GM19397 (cell line): Measurements from ENCODE around the gene NCMAP.
A peak's percentile ranks its signal among the peaks of the same experiment; 100 is the strongest.
"Not testable (repeated sequence)": the region's sequence is repeated elsewhere in the genome, so short reads cannot be mapped to it uniquely, and the experiment has no call there.

ENCODE experiments used
- ATAC-seq: cut with Tn5 transposase; IDR thresholded peaks from one replicate; pipeline ENCODE4 v1.9.1; 2021; ENCODE audit warnings: mild to moderate bottlenecking, moderate library complexity; ENCODE audit not compliant: unreplicated experiment

The NCMAP gene, protein sequence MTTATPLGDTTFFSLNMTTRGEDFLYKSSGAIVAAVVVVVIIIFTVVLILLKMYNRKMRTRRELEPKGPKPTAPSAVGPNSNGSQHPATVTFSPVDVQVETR

GRCh38 chr1:24555591-24556413, at the start of gene NCMAP:
Gene NCMAP, plus strand, starts transcription at chr1:24556087. Its CDS starts 39,344 bp downstream, at chr1:24595431.
- no peak for ATAC-seq

- no peak for ATAC-seq
Observed at GRCh38 chr1:24506691-24507381, 49.1 kb upstream of the NCMAP start.

- ATAC-seq, result no peak
Observed at GRCh38 chr1:24507405-24507804, 48.5 kb upstream of the NCMAP start.

DNA sequence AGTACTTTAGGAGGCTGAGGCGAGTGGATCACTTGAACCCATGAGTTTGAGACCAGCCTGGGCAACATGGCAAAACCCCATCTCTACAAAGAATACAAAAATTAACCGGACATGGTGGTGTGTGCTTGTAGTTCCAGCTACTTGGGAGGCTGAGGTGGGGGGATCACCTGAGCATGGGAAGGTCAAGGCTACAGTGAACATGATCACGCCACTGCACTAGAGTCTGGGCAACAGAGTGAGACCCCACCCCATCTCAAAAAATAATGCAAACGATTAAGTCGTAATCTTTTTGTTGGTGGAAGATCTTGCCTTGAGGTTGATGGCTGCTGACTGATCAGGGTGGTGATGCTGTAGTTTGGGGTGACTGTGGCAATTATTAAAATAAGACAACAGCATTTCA, 47.0 kb upstream of the NCMAP start:
- ATAC-seq, result no peak

- no peak for ATAC-seq
Observed at GRCh38 chr1:24513706-24514105, 42.2 kb upstream of the NCMAP start.

DNA sequence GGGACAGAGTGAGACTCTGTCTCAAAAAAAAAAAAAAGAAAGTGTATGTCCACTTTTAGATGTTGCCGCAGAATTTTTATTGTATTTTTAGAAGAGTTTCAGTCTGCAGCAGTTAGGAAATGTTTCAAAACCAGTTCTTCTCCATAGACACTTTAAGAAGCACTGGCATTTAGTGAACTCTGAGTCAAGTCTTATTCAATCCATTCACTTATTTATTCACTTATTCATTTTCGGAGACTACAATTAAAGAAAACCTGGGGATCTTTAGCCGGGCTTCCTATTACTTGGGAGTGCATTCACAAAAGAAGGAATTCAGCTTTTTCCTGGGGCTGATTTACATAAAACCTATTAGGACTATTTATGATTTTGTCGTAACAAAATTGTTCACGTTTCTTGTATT, 40.9 kb upstream of the NCMAP start:
- ATAC-seq, result no peak

- ATAC-seq, result not testable (repeated sequence)
Observed at GRCh38 chr1:24515671-24516209, 40.1 kb upstream of the NCMAP start.

DNA sequence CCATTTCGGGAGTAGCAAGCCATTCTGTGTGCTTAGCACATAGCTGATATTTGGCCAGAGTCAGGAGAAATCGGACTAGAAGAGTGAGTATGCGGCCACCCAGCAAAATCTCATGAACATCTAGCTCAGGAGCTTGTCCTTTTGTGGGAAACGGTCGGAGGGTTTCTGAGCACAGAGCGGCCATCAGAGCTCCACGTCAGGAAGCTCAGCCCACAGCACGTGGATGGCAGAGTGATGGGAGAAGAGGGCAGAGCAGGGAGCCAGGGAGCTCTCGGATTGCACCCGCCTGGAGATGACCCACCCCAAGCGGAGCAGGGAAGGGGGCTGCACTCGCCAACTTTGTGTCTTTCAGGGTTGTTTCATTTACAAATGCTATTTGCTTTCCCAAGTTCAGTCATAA, 39.4 kb upstream of the NCMAP start:
- no peak for ATAC-seq

DNA sequence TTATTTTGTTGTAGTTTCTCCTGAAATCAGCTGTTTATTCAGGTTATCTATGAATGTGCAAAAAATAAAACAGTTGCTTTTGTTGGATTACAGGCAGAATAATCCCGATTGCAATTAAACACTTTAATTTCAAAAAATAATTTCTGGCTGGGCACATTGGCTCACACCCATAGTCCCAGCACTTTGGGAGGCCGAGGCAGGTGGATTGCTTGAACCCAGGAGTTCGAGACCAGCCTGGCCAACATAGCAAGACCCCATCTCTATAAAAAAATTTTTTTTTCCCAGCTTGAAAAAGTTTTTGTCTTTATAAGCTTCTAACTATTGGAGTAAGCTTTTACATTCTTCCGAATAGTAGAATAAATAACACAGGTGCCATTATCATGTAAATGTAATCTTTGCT, 38.0 kb upstream of the NCMAP start:
- ATAC-seq, result no peak

- ATAC-seq, result not testable (repeated sequence)
Observed at GRCh38 chr1:24520282-24520681, 35.6 kb upstream of the NCMAP start.

DNA sequence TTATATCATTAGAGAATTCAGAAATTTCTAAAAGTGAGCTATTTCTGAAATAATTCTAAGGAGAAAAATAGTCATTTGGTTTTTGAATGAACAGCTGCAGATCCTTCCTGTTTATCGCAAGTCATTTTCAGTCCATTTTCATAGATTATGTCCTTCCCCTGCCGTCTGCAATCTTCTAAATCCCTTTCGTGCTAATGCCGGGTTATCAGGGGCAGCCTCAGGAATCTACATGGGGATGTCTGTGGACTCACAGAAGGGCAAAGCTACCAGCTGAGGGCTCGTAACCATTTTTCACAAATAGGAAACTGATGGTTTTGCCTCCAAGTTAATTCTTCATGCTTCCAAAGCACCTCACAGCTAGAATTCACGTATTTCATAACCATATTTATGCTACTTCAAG, 30.3 kb upstream of the NCMAP start:
- ATAC-seq, result no peak

- no peak for ATAC-seq
Observed at GRCh38 chr1:24526045-24526444, 29.8 kb upstream of the NCMAP start.

DNA sequence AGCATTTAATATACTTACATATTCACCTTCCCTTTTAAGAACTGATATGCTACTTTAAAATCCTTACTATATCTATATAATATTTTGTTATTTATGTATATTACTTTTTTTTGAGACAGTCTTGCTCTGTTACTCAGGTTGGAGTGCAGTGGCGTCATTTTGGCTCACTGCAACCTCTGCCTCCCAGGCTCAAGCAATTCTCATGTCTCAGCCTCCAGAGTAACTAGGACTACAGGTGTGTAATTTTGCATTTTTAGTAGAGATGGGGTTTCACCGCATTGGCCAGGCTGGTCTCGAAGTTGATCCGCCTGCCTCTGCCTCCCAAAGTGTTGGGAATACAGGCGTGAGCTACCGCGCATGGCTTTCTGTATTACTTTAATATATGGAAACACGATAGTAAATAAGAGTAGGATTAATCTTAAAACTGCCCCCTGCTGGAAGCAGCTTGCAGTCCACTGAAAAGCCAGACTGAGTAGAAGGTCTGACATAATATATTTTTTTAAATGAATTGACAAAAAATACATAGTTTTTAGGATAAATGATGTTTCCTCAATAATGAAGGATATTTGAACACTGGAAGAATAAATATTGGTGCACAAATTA, 28.8 kb upstream of the NCMAP start:
- no peak for ATAC-seq

- no peak for ATAC-seq
Observed at GRCh38 chr1:24528744-24529143, 27.1 kb upstream of the NCMAP start.

GRCh38 chr1:24529292-24529691, 26.6 kb upstream of the NCMAP start:
- not testable (repeated sequence) for ATAC-seq

GRCh38 chr1:24535021-24535424, 20.9 kb upstream of the NCMAP start:
- no peak for ATAC-seq

- no peak for ATAC-seq
Observed at GRCh38 chr1:24535778-24536177, 20.1 kb upstream of the NCMAP start.

DNA sequence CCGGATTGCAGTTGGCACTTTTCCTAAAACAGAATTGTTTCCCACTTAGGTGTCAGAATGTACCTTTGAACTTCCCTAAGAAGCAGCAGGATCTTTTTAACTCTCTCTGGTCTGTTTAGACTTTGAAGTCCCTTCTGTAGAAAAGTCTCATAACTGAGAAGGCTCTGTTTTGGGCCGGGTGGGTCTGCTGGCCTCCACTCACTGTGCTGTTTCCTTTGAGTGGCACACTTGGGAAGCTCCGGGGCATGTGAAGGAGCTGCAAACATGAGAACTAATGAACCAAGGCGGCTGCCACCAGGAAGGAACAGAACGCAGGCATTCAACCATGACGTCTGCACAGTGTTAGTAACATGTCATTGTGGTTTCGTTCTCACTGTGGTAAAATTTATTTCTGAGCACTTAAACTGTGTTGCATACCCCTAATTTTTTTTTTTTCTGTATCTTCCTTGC, 19.5 kb upstream of the NCMAP start:
- peak; percentile 53 for ATAC-seq

DNA sequence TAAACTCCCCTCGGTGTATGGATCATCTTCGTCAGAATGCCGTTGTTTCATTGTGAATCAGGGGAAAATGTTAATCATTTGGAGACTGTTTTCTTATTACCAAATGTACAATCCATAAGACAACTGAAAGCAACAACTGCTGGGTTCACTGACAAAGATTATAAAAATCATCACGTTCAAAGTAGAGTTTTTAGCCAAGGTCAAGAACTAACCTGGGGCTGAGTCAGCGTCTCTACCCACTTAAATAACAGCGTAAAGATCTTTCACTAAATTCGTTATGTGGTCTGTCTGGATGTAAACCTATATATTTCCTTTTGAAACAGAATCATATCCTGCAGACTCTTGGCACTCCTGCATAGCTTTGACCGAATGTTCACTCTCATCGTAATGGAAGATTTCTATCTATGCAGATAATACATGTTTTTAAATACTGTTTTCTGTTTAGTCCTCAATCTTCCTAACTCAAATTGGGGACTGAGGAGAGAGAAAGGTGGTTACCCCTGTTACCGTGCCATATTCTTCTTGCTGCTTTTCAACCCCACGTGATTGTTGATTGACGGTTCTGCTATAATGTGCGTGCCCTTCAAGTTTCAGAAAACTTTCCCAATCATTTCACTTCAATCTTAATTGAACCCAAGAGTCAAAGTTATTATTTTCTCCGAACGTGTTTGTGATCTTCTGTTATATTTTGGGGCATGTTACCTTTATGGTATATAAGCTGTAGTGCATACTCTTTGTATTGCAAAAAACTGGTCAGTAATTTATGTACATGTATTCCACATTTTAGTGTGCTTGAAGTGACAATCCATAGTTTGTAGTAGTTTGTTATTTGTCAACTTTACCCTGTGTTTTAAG, 15.6 kb upstream of the NCMAP start:
- no peak for ATAC-seq

GRCh38 chr1:24540906-24541710, 14.8 kb upstream of the NCMAP start:
- no peak for ATAC-seq
